Endodermal cell (in vitro differentiated cells): ENCODE data around the gene UBASH3A. TPM values are rescaled to one million over a fixed set of nuclear protein-coding genes. Genes with fewer than 3 reads are reported as not detected.

Experiments used
- DNase-seq: peaks from one replicate; pipeline ENCODE4 v3.0.0-alpha.2; 2017
- H3K27ac ChIP-seq: 2 replicates; pipeline ENCODE4 v1.5.1; 2013; ENCODE audit warnings: mild to moderate bottlenecking, low read depth, low read length, moderate library complexity
- H3K27me3 ChIP-seq: 2 replicates; pipeline ENCODE4 v1.6.1; 2013; ENCODE audit warnings: mild to moderate bottlenecking, low read length, moderate library complexity; ENCODE audit not compliant: insufficient read depth, control insufficient read depth, poor library complexity, severe bottlenecking
- H3K36me3 ChIP-seq: 2 replicates; pipeline ENCODE4 v1.7.0; 2013; ENCODE audit warnings: mild to moderate bottlenecking, low read length, moderate library complexity; ENCODE audit not compliant: control insufficient read depth, insufficient read depth
- H3K4me1 ChIP-seq: one replicate; pipeline ENCODE4 v1.7.0; 2013; ENCODE audit warnings: low read length; ENCODE audit not compliant: control insufficient read depth, insufficient read depth
- H3K4me3 ChIP-seq: 2 replicates; pipeline ENCODE4 v1.5.1; 2013; ENCODE audit warnings: mild to moderate bottlenecking, low read length, moderate library complexity
- H3K9ac ChIP-seq: 2 replicates; pipeline ENCODE4 v1.6.1; 2013; ENCODE audit warnings: mild to moderate bottlenecking, low read length, moderate library complexity; ENCODE audit not compliant: poor library complexity, severe bottlenecking; ENCODE audit errors: extremely low read depth
- H3K9me3 ChIP-seq: 2 replicates; pipeline ENCODE4 v1.6.1; 2013; ENCODE audit warnings: mild to moderate bottlenecking, low read length, moderate library complexity; ENCODE audit not compliant: control insufficient read depth
- H3K27ac Mint-ChIP-seq: 2 replicates; pipeline ENCODE4 v1.8.0; 2020; ENCODE audit warnings: mixed read lengths
- H3K27me3 Mint-ChIP-seq: 2 replicates; pipeline ENCODE4 v1.8.0; 2021; ENCODE audit warnings: mild to moderate bottlenecking, mixed read lengths; ENCODE audit not compliant: insufficient read depth
- H3K36me3 Mint-ChIP-seq: 2 replicates; pipeline ENCODE4 v1.8.0; 2020; ENCODE audit warnings: low read depth, mixed read lengths
- H3K4me1 Mint-ChIP-seq: 2 replicates; pipeline ENCODE4 v1.8.0; 2020; ENCODE audit warnings: mixed read lengths
- H3K4me3 Mint-ChIP-seq: 2 replicates; pipeline ENCODE4 v1.8.0; 2020; ENCODE audit warnings: mild to moderate bottlenecking, moderate library complexity, mixed read lengths
- H3K9me3 Mint-ChIP-seq: 2 replicates; pipeline ENCODE4 v1.8.0; 2020; ENCODE audit warnings: mild to moderate bottlenecking, mixed read lengths
- CTCF ChIP-seq: fragments of 200-600 bp; sonication (generic); conservative IDR thresholded peaks from 2 replicates; pipeline ENCODE4 v1.5.0; 2021; ENCODE audit warnings: antibody characterized with exemption, mild to moderate bottlenecking
- WGBS, 2 experiments: methylation state at CpG; one replicate each; pipeline versions ENCODE4 v1.1.5 to v1.1.7; 2013; ENCODE audit warnings: missing lambda C conversion rate in 2 of 2, mixed read lengths in 1 of 2; ENCODE audit not compliant: insufficient coverage in 1 of 2, insufficient read length in 1 of 2; 5-methylcytosine and 5-hydroxymethylcytosine counted together
- total RNA-seq, 2 donors: library from RNA; stranded (reverse); fragmentation: NEBNext Ultra II Directional in 1 of 2; extraction: Animal tissue kit (Norgen Biotek cat#: 25700) in 1 of 2; gene quantifications; 2 replicates in 1 of 2; 3 replicates in 1 of 2; pipeline ENCODE4 v1.2.1, GENCODE V29; 2021

Gene UBASH3A
- total RNA-seq, 2 donors from 2014 or later = not detected

GRCh38 chr21:42385619-42386018 lies 18.1 kb upstream of the UBASH3A start:
- DNase-seq = no peak
- Mint-ChIP-seq H3K27me3 (peaks cover 7% of the 10 kb centered on the region), H3K4me3 (no peak overlapping the region), H3K27ac (no peak overlapping the region), H3K4me1 (peaks cover 9% of the 10 kb centered on the region), H3K36me3 (no peaks in the 10 kb centered on the region), H3K9me3 (peaks cover 10% of the 10 kb centered on the region)
- Histone ChIP-seq H3K9ac (no peak overlapping the region), H3K4me3 (no peak overlapping the region), H3K4me1 (no peaks in the 10 kb centered on the region), H3K36me3 (no peaks in the 10 kb centered on the region), H3K27me3 (no peaks in the 10 kb centered on the region), H3K27ac (no peak overlapping the region), H3K9me3 (no peaks in the 10 kb centered on the region)
- TF ChIP-seq CTCF = no peak
- 93 to 96% methylated on average over 5 of the region's 5 CpGs for WGBS, 2 experiments

- H3K9me3 ChIP-seq = no peaks in the 10 kb centered on the region
- H3K27ac ChIP-seq = no peak overlapping the region
- no peak overlapping the region for H3K4me3 ChIP-seq
- Mint-ChIP-seq H3K27ac (no peak overlapping the region), H3K4me3 (no peak overlapping the region), H3K9me3 (peaks cover 10% of the 10 kb centered on the region), H3K27me3 (peaks cover 7% of the 10 kb centered on the region), H3K36me3 (no peaks in the 10 kb centered on the region), H3K4me1 (peaks cover 9% of the 10 kb centered on the region)
- no peaks in the 10 kb centered on the region for H3K27me3 ChIP-seq
- DNase-seq = no peak
- WGBS, 2 experiments = 92 to 93% methylated on average over 10 to 11 of the region's 11 CpGs
- TF ChIP-seq CTCF = no peak
- no peak overlapping the region for H3K9ac ChIP-seq
- H3K36me3 ChIP-seq = no peaks in the 10 kb centered on the region
- no peaks in the 10 kb centered on the region for H3K4me1 ChIP-seq
These were observed 17.6 kb upstream of the UBASH3A start for GRCh38 chr21:42386034-42386591.

- no peak overlapping the region for H3K4me3 ChIP-seq
- no peaks in the 10 kb centered on the region for H3K4me1 ChIP-seq
- WGBS, 2 experiments = 67% methylated on average over 2 of the region's 3 CpGs; no CpG with 5 or more reads in 1 of the 2 experiments
- Mint-ChIP-seq H3K27ac (no peak overlapping the region), H3K36me3 (no peaks in the 10 kb centered on the region), H3K4me3 (no peak overlapping the region), H3K4me1 (peaks cover 9% of the 10 kb centered on the region), H3K9me3 (peaks cover 4% of the 10 kb centered on the region), H3K27me3 (peaks cover 7% of the 10 kb centered on the region)
- DNase-seq = no peak
- no peak overlapping the region for H3K27ac ChIP-seq
- no peaks in the 10 kb centered on the region for H3K36me3 ChIP-seq
- no peak for TF ChIP-seq CTCF
- no peaks in the 10 kb centered on the region for H3K27me3 ChIP-seq
- H3K9me3 ChIP-seq = no peaks in the 10 kb centered on the region
- no peak overlapping the region for H3K9ac ChIP-seq
These were observed 16.5 kb upstream of the UBASH3A start for GRCh38 chr21:42387164-42387563.
